ENCODE data around the gene CEP170B. TPM values are rescaled to one million over a fixed set of nuclear protein-coding genes. Genes with fewer than 3 reads are reported as not detected.
A peak's percentile ranks its signal among the peaks of the same experiment; 100 is the strongest.

Gene CEP170B
- total and polyA plus RNA-seq, 2 of the 8 experiments (the other 6 are each of a cell fraction or from before 2014, with no cell fraction given), result 9.1 to 33.8 TPM

DNA sequence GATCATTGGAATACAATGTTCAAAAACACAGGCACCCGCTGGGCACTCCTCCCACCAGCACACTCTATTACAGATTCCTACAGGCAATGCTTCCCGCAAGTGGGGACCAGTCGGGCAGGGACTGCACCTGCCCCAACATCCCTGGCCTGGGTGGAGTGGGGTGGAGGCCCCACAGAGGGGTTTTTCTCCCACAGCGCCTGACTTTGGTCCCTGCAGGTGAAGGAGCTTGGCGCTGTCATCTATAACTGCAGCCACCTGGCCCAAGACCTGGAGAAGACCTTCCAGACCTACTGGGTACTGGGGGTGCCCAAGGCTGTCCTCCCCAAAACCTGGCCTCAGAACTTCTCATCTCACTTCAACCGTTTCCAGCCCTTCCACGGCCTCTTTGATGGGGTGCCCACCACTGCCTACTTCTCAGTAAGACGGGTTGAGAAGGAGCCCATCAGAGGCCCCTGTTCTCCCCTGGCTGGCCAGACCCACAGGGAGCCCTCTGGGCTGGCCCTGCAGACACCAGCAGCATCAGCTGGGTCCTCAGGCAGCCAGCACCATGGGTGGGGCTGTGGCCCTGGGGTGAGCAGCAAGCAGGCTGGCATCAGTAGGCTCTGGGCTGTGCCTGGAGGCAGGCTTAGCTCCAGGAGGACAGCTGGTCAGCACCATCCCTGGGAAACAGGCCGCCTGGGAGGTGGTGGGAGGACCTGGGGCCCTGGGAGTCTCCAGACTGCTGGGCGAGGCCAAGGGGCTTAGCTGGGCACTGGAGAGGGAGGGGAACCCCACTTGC is 65.6 kb downstream of the CEP170B start:
- Histone ChIP-seq H4K20me1 (replicated peaks in 1 of 2; ENCODE audit: control insufficient read depth in 1 of 2, insufficient read depth in 2 of 2, low read length in 2 of 2) (peaks cover 0 to 2% of the 10 kb centered on the region in 2 experiments), H4K5ac (ENCODE audit: insufficient read length, low read depth, low read length) (no peak overlapping the region), H4K91ac (replicated peaks; ENCODE audit: insufficient read length, low read length) (no peak overlapping the region), H3K18ac (ENCODE audit: extremely low read depth, low read length) (no peak overlapping the region), H3K79me2 (ENCODE audit: control insufficient read depth in 1 of 2, insufficient read depth in 2 of 2, low read length in 2 of 2) (no peaks in the 10 kb centered on the region), H3K23me2 (ENCODE audit: low read depth, low read length) (peaks cover 12% of the 10 kb centered on the region; the same call in 1 of the 2 replicates), H4K8ac (ENCODE audit: extremely low read depth, insufficient read depth, low read length) (no peak overlapping the region), H3K23ac (ENCODE audit: insufficient read length) (no peak overlapping the region), H2AFZ (ENCODE audit: low read length) (no peak overlapping the region), H2BK5ac (ENCODE audit: low read depth, low read length) (no peak overlapping the region), H3K4me1 (replicated peaks in 1 of 4; ENCODE audit: control insufficient read depth in 3 of 4, insufficient read depth in 4 of 4, low read length in 3 of 4) (peaks cover 0 to 16% (median 8%) of the 10 kb centered on the region in 4 experiments; a peak in 5 of 7 replicates), H3K14ac (ENCODE audit: insufficient read length) (no peak overlapping the region), H3K4ac (replicated peaks; ENCODE audit: insufficient read length, low read depth, low read length) (no peak overlapping the region), H3K4me3 (ENCODE audit: extremely low read depth in 1 of 4, insufficient read depth in 2 of 4, low read depth in 3 of 4, low read length in 4 of 4) (no peak overlapping the region), H3K27ac (ENCODE audit: low read depth, low read length) (no peak overlapping the region), H3K4me2 (ENCODE audit: insufficient read depth in 1 of 2, low read depth in 2 of 2, low read length in 2 of 2) (no peak overlapping the region), H3K9me3 (ENCODE audit: insufficient read depth in 2 of 2, low read depth in 1 of 2, low read length in 1 of 2) (no peaks in the 10 kb centered on the region), H2BK12ac (ENCODE audit: low read depth, low read length) (no peak overlapping the region), H3K79me1 (ENCODE audit: low read depth, low read length) (no peaks in the 10 kb centered on the region), H2BK15ac (ENCODE audit: low read length) (peak overlapping the region; percentile 61), H2BK20ac (ENCODE audit: low read length) (no peak overlapping the region), H3K9ac (replicated peaks in 1 of 4; ENCODE audit: extremely low read depth in 1 of 4, low read depth in 3 of 4, low read length in 3 of 4) (no peak overlapping the region), H3K27me3 (replicated peaks in 1 of 4; ENCODE audit: control insufficient read depth in 3 of 4, extremely low read depth in 1 of 4, insufficient read depth in 3 of 4, low read length in 3 of 4) (peaks cover 27 to 57% (median 48%) of the 10 kb centered on the region in 4 experiments), H3K56ac (replicated peaks; ENCODE audit: insufficient read length, low read depth, low read length) (no peak overlapping the region), H2BK120ac (replicated peaks; ENCODE audit: low read depth, low read length) (no peak overlapping the region), H3K36me3 (ENCODE audit: control insufficient read depth in 2 of 4, insufficient read depth in 4 of 4, low read length in 3 of 4) (peaks cover 0 to 4% (median 0%) of the 10 kb centered on the region in 4 experiments; a peak in 1 of 8 replicates), H2AK5ac (ENCODE audit: low read depth, low read length) (no peak overlapping the region)
- ChIA-PET POLR2A (ENCODE audit: partially characterized antibody) (no interaction called here), CTCF (ENCODE audit: partially characterized antibody) (interaction anchor here (0.6 to 1.4 kb wide), 6 partner anchors 8 to 853 kb away, joined by 3 to 4 read pairs (median 3); no protein-coding TSS in a partner anchor)
- FAIRE-seq (no peak), DNase-seq (ENCODE audit: low read depth in 1 of 2, low spot score in 2 of 2) (no peak)
- 90% methylated on average over 9 of the region's 10 CpGs; no CpG with 5 or more reads in 1 of the 2 experiments for WGBS, 2 experiments (ENCODE audit: extremely low coverage in 1 of 2, insufficient coverage in 1 of 2, insufficient read length in 1 of 2, insufficient replicate concordance in 2 of 2, low coverage in 1 of 2, low lambda C conversion rate in 2 of 2, missing lambda C conversion rate in 1 of 2)
- no peak for TF ChIP-seq RXRA (IDR thresholded peaks at IDR 0.05; ENCODE audit: insufficient read depth, low read depth, low read length)
- TF ChIP-seq GTF2F1 (IDR thresholded peaks at IDR 0.05; ENCODE audit: borderline replicate concordance, low read depth, low read length), result no peak
- no peak for TF ChIP-seq JUND (IDR thresholded peaks at IDR 0.05; ENCODE audit: low read length)
- no peak for TF ChIP-seq ZNF274 (IDR thresholded peaks at IDR 0.05; ENCODE audit: borderline replicate concordance, extremely low read depth, low read length)
- no peak for TF ChIP-seq POLR2AphosphoS5 (IDR thresholded peaks at IDR 0.05; ENCODE audit: low read depth, low read length)
- no peak for TF ChIP-seq ASH2L (IDR thresholded peaks at IDR 0.05; ENCODE audit: low read length)
- TF ChIP-seq SAP30 (IDR thresholded peaks at IDR 0.05; ENCODE audit: insufficient read depth, insufficient replicate concordance, low read length), result no peak
- TF ChIP-seq RNF2 (IDR thresholded peaks at IDR 0.05; ENCODE audit: borderline replicate concordance, low read depth, low read length, missing control alignments, poor library complexity, severe bottlenecking), result no peak
- no peak for TF ChIP-seq YY1 (IDR thresholded peaks at IDR 0.05; ENCODE audit: low read depth, low read length)
- no peak for TF ChIP-seq HDAC6 (IDR thresholded peaks at IDR 0.05; ENCODE audit: low read depth, low read length)
- TF ChIP-seq BCL11A (IDR thresholded peaks at IDR 0.05; ENCODE audit: low read depth in 2 of 2, low read length in 2 of 2), result no peak
- no peak for TF ChIP-seq SIRT6 (IDR thresholded peaks at IDR 0.05; ENCODE audit: low read length)

Data from H1 (cell line).